GM23338 (cell line): ENCODE results near the gene ZSWIM5. TPM values are rescaled to one million over a fixed set of nuclear protein-coding genes. Genes with fewer than 3 reads are reported as not detected.

ENCODE experiments used
- ATAC-seq: fragments of 200-7000 bp; cut with Tn5 transposase; 3 replicates; pipeline ENCODE4 v1.9.1; 2020
- DNase-seq: peaks from one replicate; pipeline ENCODE4 v3.0.0-alpha.2; 2015; ENCODE audit warnings: low spot score
- H2AFZ ChIP-seq: fragments of 200-600 bp; sonication (generic); 2 replicates; pipeline ENCODE4 v1.8.0; 2016; ENCODE audit warnings: antibody characterized with exemption, mild to moderate bottlenecking, moderate library complexity
- H3F3A ChIP-seq: fragments of 200-600 bp; sonication (generic); replicated peaks from 2 replicates; pipeline ENCODE4 v1.8.0; 2017; ENCODE audit warnings: antibody characterized with exemption, mixed run types, low read depth
- H3K27ac ChIP-seq: fragments of 200-600 bp; sonication (generic); 2 replicates; pipeline ENCODE4 v1.6.1; 2016; ENCODE audit warnings: low read depth
- H3K27me3 ChIP-seq: fragments of 200-600 bp; sonication (generic); 2 replicates; pipeline ENCODE4 v1.8.0; 2016; ENCODE audit warnings: mild to moderate bottlenecking, mixed run types, moderate library complexity; ENCODE audit not compliant: insufficient read depth
- H3K36me3 ChIP-seq: fragments of 200-600 bp; sonication (generic); 2 replicates; pipeline ENCODE4 v1.8.0; 2016; ENCODE audit warnings: mild to moderate bottlenecking; ENCODE audit not compliant: insufficient read depth
- H3K4me1 ChIP-seq: fragments of 200-600 bp; sonication (generic); 2 replicates; pipeline ENCODE4 v1.8.0; 2016; ENCODE audit warnings: mild to moderate bottlenecking, moderate library complexity; ENCODE audit not compliant: insufficient read depth
- H3K4me2 ChIP-seq: fragments of 200-600 bp; sonication (generic); 2 replicates; pipeline ENCODE4 v1.7.1; 2017; ENCODE audit warnings: mixed run types
- H3K4me3 ChIP-seq: fragments of 200-600 bp; sonication (generic); 2 replicates; pipeline ENCODE4 v1.6.1; 2016; ENCODE audit warnings: mixed run types
- H3K79me2 ChIP-seq: fragments of 200-600 bp; sonication (generic); replicated peaks from 2 replicates; pipeline ENCODE4 v1.8.0; 2017; ENCODE audit warnings: mild to moderate bottlenecking; ENCODE audit not compliant: insufficient read depth
- H3K9me2 ChIP-seq: fragments of 200-600 bp; sonication (generic); 2 replicates; pipeline ENCODE4 v1.8.0; 2017; ENCODE audit not compliant: insufficient read depth
- H4K20me1 ChIP-seq: fragments of 200-600 bp; sonication (generic); replicated peaks from 2 replicates; pipeline ENCODE4 v1.8.0; 2017; ENCODE audit warnings: mild to moderate bottlenecking; ENCODE audit not compliant: insufficient read depth
- H3K27ac Mint-ChIP-seq: 2 replicates; pipeline ENCODE4 v1.8.0; 2020; ENCODE audit warnings: inconsistent platforms, mild to moderate bottlenecking, moderate library complexity, mixed read lengths
- H3K27me3 Mint-ChIP-seq: 3 replicates; pipeline ENCODE4 v1.8.0; 2022; ENCODE audit warnings: low read depth, mild to moderate bottlenecking, moderate library complexity, mixed read lengths, inconsistent platforms; ENCODE audit not compliant: insufficient read depth, poor library complexity
- H3K36me3 Mint-ChIP-seq: 3 replicates; pipeline ENCODE4 v1.8.0; 2021; ENCODE audit warnings: low read depth, mild to moderate bottlenecking, inconsistent platforms, moderate library complexity, mixed read lengths
- H3K4me1 Mint-ChIP-seq: 3 replicates; pipeline ENCODE4 v1.8.0; 2020; ENCODE audit warnings: mild to moderate bottlenecking, inconsistent platforms, mixed read lengths
- H3K4me3 Mint-ChIP-seq: 3 replicates; pipeline ENCODE4 v1.8.0; 2021; ENCODE audit warnings: moderate library complexity, mild to moderate bottlenecking, inconsistent platforms, mixed read lengths
- H3K9me3 Mint-ChIP-seq: 3 replicates; pipeline ENCODE4 v1.8.0; 2020; ENCODE audit warnings: moderate library complexity, mild to moderate bottlenecking, inconsistent platforms, mixed read lengths
- JUNB ChIP-seq: IDR thresholded peaks from one replicate; pipeline ENCODE4 v1.6.1; 2016; ENCODE audit warnings: antibody characterized with exemption; ENCODE audit not compliant: unreplicated experiment
- NANOG ChIP-seq: IDR thresholded peaks from 2 replicates; pipeline ENCODE4 v1.6.1; 2016; ENCODE audit warnings: antibody characterized with exemption, borderline replicate concordance
- POLR2AphosphoS5 ChIP-seq: IDR thresholded peaks from 2 replicates; pipeline ENCODE4 v1.6.1; 2016; ENCODE audit warnings: antibody characterized with exemption, low read depth
- REST ChIP-seq: IDR thresholded peaks from one replicate; pipeline ENCODE4 v1.6.1; 2018; ENCODE audit warnings: antibody characterized with exemption; ENCODE audit not compliant: unreplicated experiment
- polyA plus RNA-seq: library from polyadenylated mRNA; unstranded; fragments of >200 nt; fragmentation: Nextera tagmentation; extraction: Ambion mirVana; gene quantifications from 2 replicates; pipeline ENCODE4 v1.2.1, GENCODE V29; 2016
- total RNA-seq: library from RNA; depleted of rRNA; stranded (reverse); fragments of >200 nt; shearing (Covaris generic); gene quantifications from 2 replicates; pipeline ENCODE4 v1.2.3, GENCODE V29; 2014
- TF ChIP-seq, protein P1 (sequence below): fragments of 250-450 bp; sonication (Bioruptor Pico); IDR thresholded peaks from 2 replicates; pipeline ENCODE4 v1.5.0; 2020; ENCODE audit warnings: mild to moderate bottlenecking, moderate library complexity

ZSWIM5 gene
- total and polyA plus RNA-seq, 2 experiments from 2014 or later, result 0.65 to 3.6 TPM

GRCh38 chr1:45010855-45011811, 195.3 kb downstream of the ZSWIM5 start, which contains the start of gene HECTD3:
Gene HECTD3, minus strand, starts transcription at chr1:45011324. Its CDS starts 67 bp downstream, at chr1:45011257.
- Mint-ChIP-seq H3K27me3 (peaks cover 15% of the 10 kb centered on the region), H3K4me3 (peak within 1 kb of the TSS; percentile 75), H3K4me1 (peaks cover 27% of the 10 kb centered on the region), H3K36me3 (peaks cover 24% of the 10 kb centered on the region), H3K9me3 (no peaks in the 10 kb centered on the region), H3K27ac (peak within 1 kb of the TSS; percentile 75)
- no peaks in the 10 kb centered on the region for H3K36me3 ChIP-seq
- peaks cover 12% of the 10 kb centered on the region for H3K4me1 ChIP-seq
- peak; percentile 78 for ATAC-seq
- peak within 1 kb of the TSS; percentile 71; the same call in 1 of the 2 replicates for H3K27ac ChIP-seq
- DNase-seq, result peak; percentile 77
- TF ChIP-seq POLR2AphosphoS5 (peak; percentile 55), NANOG (no peak)
- H3F3A ChIP-seq, result no peaks in the 10 kb centered on the region
- no peaks in the 10 kb centered on the region for H3K9me2 ChIP-seq
- H3K27me3 ChIP-seq, result no peaks in the 10 kb centered on the region
- peak within 1 kb of the TSS; percentile 100 for H2AFZ ChIP-seq
- peak within 1 kb of the TSS; percentile 95 for H3K4me2 ChIP-seq
- H3K4me3 ChIP-seq, result peak within 1 kb of the TSS; percentile 89
- H4K20me1 ChIP-seq, result no peaks in the 10 kb centered on the region
- peaks cover 12% of the 10 kb centered on the region for H3K79me2 ChIP-seq

GRCh38 chr1:45009956-45010854, 196.2 kb downstream of the ZSWIM5 start:
- Mint-ChIP-seq H3K27me3 (peaks cover 15% of the 10 kb centered on the region), H3K27ac (no peak overlapping the region), H3K4me3 (peak overlapping the region; percentile 75), H3K4me1 (peaks cover 27% of the 10 kb centered on the region), H3K36me3 (peaks cover 27% of the 10 kb centered on the region), H3K9me3 (no peaks in the 10 kb centered on the region)
- DNase-seq (peak; percentile 52), ATAC-seq (peak; percentile 22)
- H3K4me3 ChIP-seq, result peak overlapping the region; percentile 89
- H3F3A ChIP-seq, result no peaks in the 10 kb centered on the region
- no peaks in the 10 kb centered on the region for H3K36me3 ChIP-seq
- no peak overlapping the region for H3K27ac ChIP-seq
- no peaks in the 10 kb centered on the region for H4K20me1 ChIP-seq
- no peaks in the 10 kb centered on the region for H3K27me3 ChIP-seq
- TF ChIP-seq, protein P1, sequence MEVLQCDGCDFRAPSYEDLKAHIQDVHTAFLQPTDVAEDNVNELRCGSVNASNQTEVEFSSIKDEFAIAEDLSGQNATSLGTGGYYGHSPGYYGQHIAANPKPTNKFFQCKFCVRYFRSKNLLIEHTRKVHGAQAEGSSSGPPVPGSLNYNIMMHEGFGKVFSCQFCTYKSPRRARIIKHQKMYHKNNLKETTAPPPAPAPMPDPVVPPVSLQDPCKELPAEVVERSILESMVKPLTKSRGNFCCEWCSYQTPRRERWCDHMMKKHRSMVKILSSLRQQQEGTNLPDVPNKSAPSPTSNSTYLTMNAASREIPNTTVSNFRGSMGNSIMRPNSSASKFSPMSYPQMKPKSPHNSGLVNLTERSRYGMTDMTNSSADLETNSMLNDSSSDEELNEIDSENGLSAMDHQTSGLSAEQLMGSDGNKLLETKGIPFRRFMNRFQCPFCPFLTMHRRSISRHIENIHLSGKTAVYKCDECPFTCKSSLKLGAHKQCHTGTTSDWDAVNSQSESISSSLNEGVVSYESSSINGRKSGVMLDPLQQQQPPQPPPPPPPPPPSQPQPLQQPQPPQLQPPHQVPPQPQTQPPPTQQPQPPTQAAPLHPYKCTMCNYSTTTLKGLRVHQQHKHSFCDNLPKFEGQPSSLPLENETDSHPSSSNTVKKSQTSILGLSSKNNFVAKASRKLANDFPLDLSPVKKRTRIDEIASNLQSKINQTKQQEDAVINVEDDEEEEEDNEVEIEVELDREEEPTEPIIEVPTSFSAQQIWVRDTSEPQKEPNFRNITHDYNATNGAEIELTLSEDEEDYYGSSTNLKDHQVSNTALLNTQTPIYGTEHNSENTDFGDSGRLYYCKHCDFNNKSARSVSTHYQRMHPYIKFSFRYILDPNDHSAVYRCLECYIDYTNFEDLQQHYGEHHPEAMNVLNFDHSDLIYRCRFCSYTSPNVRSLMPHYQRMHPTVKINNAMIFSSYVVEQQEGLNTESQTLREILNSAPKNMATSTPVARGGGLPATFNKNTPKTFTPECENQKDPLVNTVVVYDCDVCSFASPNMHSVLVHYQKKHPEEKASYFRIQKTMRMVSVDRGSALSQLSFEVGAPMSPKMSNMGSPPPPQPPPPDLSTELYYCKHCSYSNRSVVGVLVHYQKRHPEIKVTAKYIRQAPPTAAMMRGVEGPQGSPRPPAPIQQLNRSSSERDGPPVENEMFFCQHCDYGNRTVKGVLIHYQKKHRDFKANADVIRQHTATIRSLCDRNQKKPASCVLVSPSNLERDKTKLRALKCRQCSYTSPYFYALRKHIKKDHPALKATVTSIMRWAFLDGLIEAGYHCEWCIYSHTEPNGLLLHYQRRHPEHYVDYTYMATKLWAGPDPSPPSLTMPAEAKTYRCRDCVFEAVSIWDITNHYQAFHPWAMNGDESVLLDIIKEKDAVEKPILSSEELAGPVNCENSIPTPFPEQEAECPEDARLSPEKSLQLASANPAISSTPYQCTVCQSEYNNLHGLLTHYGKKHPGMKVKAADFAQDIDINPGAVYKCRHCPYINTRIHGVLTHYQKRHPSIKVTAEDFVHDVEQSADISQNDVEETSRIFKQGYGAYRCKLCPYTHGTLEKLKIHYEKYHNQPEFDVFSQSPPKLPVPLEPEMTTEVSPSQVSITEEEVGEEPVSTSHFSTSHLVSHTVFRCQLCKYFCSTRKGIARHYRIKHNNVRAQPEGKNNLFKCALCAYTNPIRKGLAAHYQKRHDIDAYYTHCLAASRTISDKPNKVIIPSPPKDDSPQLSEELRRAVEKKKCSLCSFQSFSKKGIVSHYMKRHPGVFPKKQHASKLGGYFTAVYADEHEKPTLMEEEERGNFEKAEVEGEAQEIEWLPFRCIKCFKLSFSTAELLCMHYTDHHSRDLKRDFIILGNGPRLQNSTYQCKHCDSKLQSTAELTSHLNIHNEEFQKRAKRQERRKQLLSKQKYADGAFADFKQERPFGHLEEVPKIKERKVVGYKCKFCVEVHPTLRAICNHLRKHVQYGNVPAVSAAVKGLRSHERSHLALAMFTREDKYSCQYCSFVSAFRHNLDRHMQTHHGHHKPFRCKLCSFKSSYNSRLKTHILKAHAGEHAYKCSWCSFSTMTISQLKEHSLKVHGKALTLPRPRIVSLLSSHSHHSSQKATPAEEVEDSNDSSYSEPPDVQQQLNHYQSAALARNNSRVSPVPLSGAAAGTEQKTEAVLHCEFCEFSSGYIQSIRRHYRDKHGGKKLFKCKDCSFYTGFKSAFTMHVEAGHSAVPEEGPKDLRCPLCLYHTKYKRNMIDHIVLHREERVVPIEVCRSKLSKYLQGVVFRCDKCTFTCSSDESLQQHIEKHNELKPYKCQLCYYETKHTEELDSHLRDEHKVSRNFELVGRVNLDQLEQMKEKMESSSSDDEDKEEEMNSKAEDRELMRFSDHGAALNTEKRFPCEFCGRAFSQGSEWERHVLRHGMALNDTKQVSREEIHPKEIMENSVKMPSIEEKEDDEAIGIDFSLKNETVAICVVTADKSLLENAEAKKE (CRISPR knock-in tag), result no peak
- TF ChIP-seq JUNB (no peak), NANOG (no peak), REST (no peak)
- peak overlapping the region; percentile 95 for H3K4me2 ChIP-seq
- peaks cover 12% of the 10 kb centered on the region for H3K79me2 ChIP-seq
- peaks cover 12% of the 10 kb centered on the region for H3K4me1 ChIP-seq
- H3K9me2 ChIP-seq, result no peaks in the 10 kb centered on the region
- H2AFZ ChIP-seq, result peak overlapping the region; percentile 100
